SW480 (cell line): ENCODE results near the gene EFNA2.
A peak's percentile ranks its signal among the peaks of the same experiment; 100 is the strongest.

ENCODE experiments used
- DNase-seq: peaks from one replicate; pipeline ENCODE4 v3.0.0-alpha.2; 2016; ENCODE audit warnings: low spot score

EFNA2 gene

GRCh38 chr19:1272423-1273262 lies 13.0 kb upstream of the EFNA2 start:
- no peak for DNase-seq

- no peak for DNase-seq
Measured at GRCh38 chr19:1273263-1274041, 12.2 kb upstream of the EFNA2 start.

GRCh38 chr19:1274081-1274851 lies 11.4 kb upstream of the EFNA2 start:
- no peak for DNase-seq

- no peak for DNase-seq
Measured at GRCh38 chr19:1274852-1275259, 10.8 kb upstream of the EFNA2 start.

- DNase-seq, result peak; percentile 91
Measured at GRCh38 chr19:1275260-1275975, 10.3 kb upstream of the EFNA2 start, which contains the start of gene FAM174C. TSS of gene FAM174C (plus strand) at chr19:1275530. CDS start at chr19:1275550, 20 bp downstream.

GRCh38 chr19:1275976-1276627 lies 9.6 kb upstream of the EFNA2 start:
- DNase-seq, result no peak

GRCh38 chr19:1276628-1277022 lies 9.0 kb upstream of the EFNA2 start:
- DNase-seq, result peak; percentile 52

GRCh38 chr19:1277061-1277460 lies 8.6 kb upstream of the EFNA2 start:
- DNase-seq, result no peak

- DNase-seq, result no peak
Measured at GRCh38 chr19:1278074-1278473, 7.6 kb upstream of the EFNA2 start.

GRCh38 chr19:1278713-1279660 lies 6.7 kb upstream of the EFNA2 start:
- DNase-seq, result no peak

- DNase-seq, result peak; percentile 70
Measured at GRCh38 chr19:1279782-1280341, 5.8 kb upstream of the EFNA2 start.

- DNase-seq, result no peak
Measured at GRCh38 chr19:1280636-1281568, 4.8 kb upstream of the EFNA2 start.

GRCh38 chr19:1281569-1282287 lies 3.9 kb upstream of the EFNA2 start:
- DNase-seq, result no peak

GRCh38 chr19:1282588-1283206 lies 3.0 kb upstream of the EFNA2 start:
- no peak for DNase-seq

GRCh38 chr19:1283207-1283916 lies 2.3 kb upstream of the EFNA2 start:
- no peak for DNase-seq

GRCh38 chr19:1283917-1284292 lies 1.8 kb upstream of the EFNA2 start:
- no peak for DNase-seq
